IMR-90 (cell line): Measurements from ENCODE around the gene MAEA. TPM values are rescaled to one million over a fixed set of nuclear protein-coding genes. Genes with fewer than 3 reads are reported as not detected.

Source experiments
- ATAC-seq: fragments of 200-7000 bp; cut with Tn5 transposase; 2 replicates; pipeline ENCODE4 v1.9.1; 2020; ENCODE audit warnings: low read depth, mild to moderate bottlenecking, moderate library complexity
- BruUV-seq: library from RNA; stranded (reverse); fragments of 400-500 nt; replicated peaks from 2 replicates; lab custom pipeline; 2021; lab: Mats Ljungman, UMichigan
- CTCF ChIA-PET: fragments of 300-600 bp; formaldehyde crosslinking; extraction: SDS; loops from one replicate; lab custom pipeline; 2021; ENCODE audit warnings: antibody characterized with exemption; lab: Yijun Ruan, JAX
- POLR2A ChIA-PET: fragments of 300-600 bp; sonication (Branson Sonifier 250); formaldehyde crosslinking; loops from one replicate; lab custom pipeline; 2022; ENCODE audit warnings: antibody characterized with exemption; ENCODE audit not compliant: unreplicated experiment; lab: Charles Lee
- DNase-seq: peaks from one replicate; pipeline ENCODE4 v3.0.0; 2013
- H2AFZ ChIP-seq: replicated peaks from 2 replicates; pipeline ENCODE3; 2013; ENCODE audit warnings: low read length, mild to moderate bottlenecking; ENCODE audit not compliant: poor library complexity
- H2AK5ac ChIP-seq: 2 replicates; pipeline ENCODE4 v1.6.1; 2013; ENCODE audit warnings: low read depth, low read length, inconsistent platforms
- H2AK9ac ChIP-seq: replicated peaks from 2 replicates; pipeline ENCODE3; 2013; ENCODE audit warnings: mild to moderate bottlenecking, low read depth, low read length, moderate library complexity; ENCODE audit not compliant: poor library complexity
- H2BK120ac ChIP-seq: 2 replicates; pipeline ENCODE4 v1.6.1; 2013; ENCODE audit warnings: low read depth, low read length, inconsistent platforms
- H2BK15ac ChIP-seq: 3 replicates; pipeline ENCODE4 v1.6.1; 2013; ENCODE audit warnings: low read depth, low read length, inconsistent platforms
- H2BK20ac ChIP-seq: 2 replicates; pipeline ENCODE4 v1.6.1; 2013; ENCODE audit warnings: low read depth, mild to moderate bottlenecking, inconsistent platforms, low read length, moderate library complexity
- H2BK5ac ChIP-seq: 2 replicates; pipeline ENCODE4 v1.6.1; 2013; ENCODE audit warnings: mild to moderate bottlenecking, low read depth, low read length, inconsistent platforms; ENCODE audit not compliant: poor library complexity, severe bottlenecking
- H3K14ac ChIP-seq: replicated peaks from 2 replicates; pipeline ENCODE4 v1.6.1; 2013; ENCODE audit warnings: low read depth, low read length, inconsistent platforms
- H3K18ac ChIP-seq: 2 replicates; pipeline ENCODE4 v1.6.1; 2013; ENCODE audit warnings: low read depth, low read length, control low read depth
- H3K23ac ChIP-seq: 2 replicates; pipeline ENCODE4 v1.6.1; 2013; ENCODE audit warnings: low read depth, low read length, inconsistent platforms
- H3K27ac ChIP-seq: 2 replicates; pipeline ENCODE4 v1.5.1; 2013; ENCODE audit warnings: mild to moderate bottlenecking, control low read depth, low read length; ENCODE audit not compliant: insufficient read depth
- H3K27me3 ChIP-seq: 2 replicates; pipeline ENCODE4 v1.6.1; 2013; ENCODE audit warnings: low read length; ENCODE audit not compliant: control insufficient read depth, insufficient read depth
- H3K36me3 ChIP-seq: 2 replicates; pipeline ENCODE4 v1.6.1; 2013; ENCODE audit warnings: low read length, mixed read lengths; ENCODE audit not compliant: control insufficient read depth, insufficient read depth
- H3K4ac ChIP-seq: 2 replicates; pipeline ENCODE4 v1.6.1; 2013; ENCODE audit warnings: low read depth, low read length, inconsistent platforms
- H3K4me1 ChIP-seq: 2 replicates; pipeline ENCODE4 v1.6.1; 2013; ENCODE audit warnings: low read length, mixed read lengths; ENCODE audit not compliant: control insufficient read depth, insufficient read depth
- H3K4me2 ChIP-seq: 2 replicates; pipeline ENCODE4 v1.6.1; 2013; ENCODE audit warnings: low read depth, mild to moderate bottlenecking, control low read depth, low read length, moderate library complexity
- H3K4me3 ChIP-seq: 2 replicates; pipeline ENCODE4 v1.5.1; 2013; ENCODE audit warnings: low read depth, mild to moderate bottlenecking, control low read depth, low read length, moderate library complexity; ENCODE audit not compliant: insufficient read depth
- H3K56ac ChIP-seq: 2 replicates; pipeline ENCODE4 v1.6.1; 2013; ENCODE audit warnings: low read length, inconsistent platforms; ENCODE audit not compliant: insufficient read depth; ENCODE audit errors: extremely low read depth
- H3K79me1 ChIP-seq, 2 experiments: 2 replicates each; pipeline ENCODE4 v1.6.1; 2013; ENCODE audit warnings: low read length in 2 of 2, inconsistent platforms in 1 of 2, low read depth in 1 of 2
- H3K9ac ChIP-seq: 2 replicates; pipeline ENCODE4 v1.6.1; 2013; ENCODE audit warnings: low read depth, low read length, control low read depth
- H3K9me1 ChIP-seq: 2 replicates; pipeline ENCODE4 v1.6.1; 2013; ENCODE audit warnings: low read length, inconsistent platforms; ENCODE audit not compliant: insufficient read depth
- H3K9me3 ChIP-seq: 2 replicates; pipeline ENCODE4 v1.6.1; 2013; ENCODE audit warnings: low read length; ENCODE audit not compliant: control insufficient read depth, insufficient read depth
- H4K20me1 ChIP-seq: 2 replicates; pipeline ENCODE4 v1.6.1; 2013; ENCODE audit warnings: low read length, inconsistent platforms; ENCODE audit not compliant: insufficient read depth
- H4K5ac ChIP-seq: 2 replicates; pipeline ENCODE4 v1.6.1; 2013; ENCODE audit warnings: mild to moderate bottlenecking, low read depth, low read length, control low read depth
- H4K8ac ChIP-seq, 2 experiments: 2 replicates each; pipeline ENCODE4 v1.6.1; 2013; ENCODE audit warnings: low read depth in 2 of 2, low read length in 2 of 2, control low read depth in 1 of 2, inconsistent platforms in 1 of 2
- H4K91ac ChIP-seq: 2 replicates; pipeline ENCODE4 v1.6.1; 2013; ENCODE audit warnings: low read depth, low read length, inconsistent platforms; ENCODE audit not compliant: insufficient read depth
- BHLHE40 ChIP-seq: fragments of 150-350 bp; IDR thresholded peaks from 2 replicates; pipeline ENCODE4 v1.6.1; 2016; ENCODE audit warnings: mild to moderate bottlenecking, low read depth, low read length
- CHD1 ChIP-seq: IDR thresholded peaks from 2 replicates; pipeline ENCODE4 v1.6.1; 2012; ENCODE audit warnings: low read depth, low read length, improper control_type of control experiment
- CTCF ChIP-seq: conservative IDR thresholded peaks from 2 replicates; pipeline ENCODE4 v1.5.1; 2012; ENCODE audit warnings: mild to moderate bottlenecking, low read depth, low read length, improper control_type of control experiment
- ELK1 ChIP-seq: fragments of 150-350 bp; IDR thresholded peaks from 2 replicates; pipeline ENCODE4 v1.6.1; 2016; ENCODE audit warnings: low read depth, mild to moderate bottlenecking, low read length, moderate library complexity, borderline replicate concordance
- FOS ChIP-seq: fragments of 150-350 bp; IDR thresholded peaks from 2 replicates; pipeline ENCODE4 v1.6.1; 2016; ENCODE audit warnings: low read depth, low read length
- MAFK ChIP-seq: IDR thresholded peaks from 2 replicates; pipeline ENCODE4 v1.6.1; 2012; ENCODE audit warnings: low read depth, low read length, improper control_type of control experiment
- MAZ ChIP-seq: IDR thresholded peaks from 2 replicates; pipeline ENCODE4 v1.6.1; 2012; ENCODE audit warnings: low read depth, mild to moderate bottlenecking, low read length, improper control_type of control experiment, moderate library complexity, borderline replicate concordance
- MXI1 ChIP-seq: IDR thresholded peaks from 2 replicates; pipeline ENCODE4 v1.6.1; 2012; ENCODE audit warnings: low read depth, mild to moderate bottlenecking, low read length, moderate library complexity, borderline replicate concordance
- POLR2A ChIP-seq: IDR thresholded peaks from 2 replicates; pipeline ENCODE4 v1.6.1; 2012; ENCODE audit warnings: mild to moderate bottlenecking, low read depth, low read length
- RAD21 ChIP-seq: IDR thresholded peaks from 2 replicates; pipeline ENCODE4 v1.6.1; 2012; ENCODE audit warnings: low read length, improper control_type of control experiment
- RCOR1 ChIP-seq: IDR thresholded peaks from 2 replicates; pipeline ENCODE4 v1.6.1; 2012; ENCODE audit warnings: mild to moderate bottlenecking, low read length, improper control_type of control experiment; ENCODE audit not compliant: insufficient replicate concordance
- RFX5 ChIP-seq: IDR thresholded peaks from 2 replicates; pipeline ENCODE4 v1.8.0; 2012; ENCODE audit warnings: low read depth, mild to moderate bottlenecking, low read length, moderate library complexity
- SMC3 ChIP-seq: fragments of 150-350 bp; IDR thresholded peaks from 2 replicates; pipeline ENCODE4 v1.6.1; 2016; ENCODE audit warnings: low read depth, mild to moderate bottlenecking, antibody characterized with exemption, low read length, moderate library complexity
- WGBS, 2 experiments: methylation state at CpG; one replicate each; pipeline versions ENCODE4 v1.1.5 to v1.1.7; 2013; ENCODE audit warnings: missing lambda C conversion rate in 2 of 2; ENCODE audit not compliant: insufficient read length in 1 of 2; ENCODE audit errors: extremely low coverage in 2 of 2; 5-methylcytosine and 5-hydroxymethylcytosine counted together
- dilution Hi-C: fragments of 300-500 bp; cut with HindIII; formaldehyde crosslinking; loops from one replicate; pipeline ENCODE4 v1.14.3; 2018; ENCODE audit warnings: low sequenced_read_pairs; ENCODE audit not compliant: unreplicated experiment
- in situ Hi-C: fragments of 300-500 bp; cut with MboI; formaldehyde crosslinking; loops from 3 replicates; pipeline ENCODE4 v1.14.3; 2019; ENCODE audit warnings: low sequenced_read_pairs, inconsistent platforms, mixed read lengths
- intact Hi-C: fragments of 100-400 bp; cut with micrococcal nuclease; formaldehyde crosslinking; loops from 2 replicates; pipeline ENCODE4 v1.10.0; 2022
- polyA plus RNA-seq, 3 experiments: library from polyadenylated mRNA; depleted of rRNA; stranded (reverse); fragments of >200 nt; gene quantifications; 2 replicates each; pipeline ENCODE4 v1.2.3, GENCODE V29; 2012; ENCODE audit warnings: low replicate concordance in 1 of 3
- total RNA-seq: library from RNA; depleted of rRNA; stranded (reverse); fragments of >200 nt; gene quantifications from 2 replicates; pipeline ENCODE4 v1.2.3, GENCODE V29; 2012
- TF ChIP-seq, protein P1 (sequence below): fragments of 150-350 bp; IDR thresholded peaks from 2 replicates; pipeline ENCODE4 v1.6.1; 2017; ENCODE audit warnings: mild to moderate bottlenecking, antibody characterized with exemption, low read length, low read depth

MAEA gene
- total and polyA plus RNA-seq, 2 of the 4 experiments (the other 2 are of a cell fraction): 61.5 to 108 TPM

GRCh38 chr4:1325681-1326635 lies 36.3 kb downstream of the MAEA start:
- Histone ChIP-seq H3K18ac (no peak overlapping the region), H3K4me2 (no peak overlapping the region), H3K9me3 (peaks cover 6% of the 10 kb centered on the region), H4K20me1 (peaks cover 28% of the 10 kb centered on the region), H3K27me3 (no peaks in the 10 kb centered on the region), H2AK5ac (no peak overlapping the region), H4K91ac (no peak overlapping the region), H3K9ac (no peak overlapping the region), H3K23ac (no peak overlapping the region), H3K4ac (no peak overlapping the region), H2BK120ac (no peak overlapping the region), H2BK20ac (no peak overlapping the region), H3K56ac (no peak overlapping the region), H3K14ac (no peak overlapping the region), H3K9me1 (no peaks in the 10 kb centered on the region), H3K4me1 (no peaks in the 10 kb centered on the region; the same call in 1 of the 2 replicates), H3K79me1 (peaks cover 34 to 61% of the 10 kb centered on the region in 2 experiments), H2AFZ (no peak overlapping the region), H4K5ac (no peak overlapping the region), H3K4me3 (no peak overlapping the region), H3K36me3 (peaks cover 67% of the 10 kb centered on the region), H3K27ac (no peak overlapping the region), H4K8ac (no peak overlapping the region), H2BK5ac (no peak overlapping the region), H2AK9ac (no peak overlapping the region), H2BK15ac (no peak overlapping the region)
- DNase-seq (no peak), ATAC-seq (no peak)
- intact Hi-C loops: no loop called here
- 83% methylated on average over 6 of the region's 35 CpGs; no CpG with 5 or more reads in 1 of the 2 experiments for WGBS, 2 experiments
- in situ Hi-C loops: no loop called here
- no TSS peak for BruUV-seq
- dilution Hi-C loops: no loop called here
- ChIA-PET CTCF (no interaction called here), POLR2A (no interaction called here)
- TF ChIP-seq MAZ (no peak), FOS (no peak), POLR2A (no peak), RAD21 (no peak), CTCF (no peak), BHLHE40 (no peak), RCOR1 (no peak), MAFK (no peak), RFX5 (no peak), ELK1 (no peak), MXI1 (no peak), SMC3 (no peak), CHD1 (no peak)
- TF ChIP-seq, protein P1, sequence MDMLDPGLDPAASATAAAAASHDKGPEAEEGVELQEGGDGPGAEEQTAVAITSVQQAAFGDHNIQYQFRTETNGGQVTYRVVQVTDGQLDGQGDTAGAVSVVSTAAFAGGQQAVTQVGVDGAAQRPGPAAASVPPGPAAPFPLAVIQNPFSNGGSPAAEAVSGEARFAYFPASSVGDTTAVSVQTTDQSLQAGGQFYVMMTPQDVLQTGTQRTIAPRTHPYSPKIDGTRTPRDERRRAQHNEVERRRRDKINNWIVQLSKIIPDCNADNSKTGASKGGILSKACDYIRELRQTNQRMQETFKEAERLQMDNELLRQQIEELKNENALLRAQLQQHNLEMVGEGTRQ: no peak
